GM13977 (cell line): ENCODE results near the gene CPNE5.

Experiments
- DNase-seq: peaks from one replicate; pipeline ENCODE4 v3.0.0; 2012; ENCODE audit warnings: low spot score
- CTCF ChIP-seq: IDR thresholded peaks from 2 replicates; pipeline ENCODE4 v1.5.1; 2012; ENCODE audit warnings: mild to moderate bottlenecking, control low read depth; ENCODE audit not compliant: insufficient read depth; ENCODE audit errors: extremely low read depth, missing control alignments
- in situ Hi-C: fragments of 300-500 bp; cut with MboI; formaldehyde crosslinking; loops from one replicate; pipeline ENCODE4 v1.12.0; 2022; ENCODE audit warnings: low sequenced_read_pairs, low pct_unique_long_range_greater_than_20kb, mixed read lengths, inconsistent platforms; ENCODE audit not compliant: unreplicated experiment

Gene CPNE5

GRCh38 chr6:36744304-36744673 lies 95.0 kb downstream of the CPNE5 start:
- no peak for DNase-seq
- TF ChIP-seq CTCF = no peak
- in situ Hi-C loops = no loop called here

- in situ Hi-C loops = no loop called here
- DNase-seq = no peak
- TF ChIP-seq CTCF = no peak
Measured at GRCh38 chr6:36743538-36744303, 95.5 kb downstream of the CPNE5 start.

GRCh38 chr6:36743032-36743431 lies 96.2 kb downstream of the CPNE5 start:
- no peak for TF ChIP-seq CTCF
- in situ Hi-C loops = no loop called here
- DNase-seq = no peak

- in situ Hi-C loops = no loop called here
- no peak for DNase-seq
- TF ChIP-seq CTCF = no peak
Measured at GRCh38 chr6:36742146-36742545, 97.1 kb downstream of the CPNE5 start.

- TF ChIP-seq CTCF = no peak
- in situ Hi-C loops = no loop called here
- no peak for DNase-seq
Measured at GRCh38 chr6:36740818-36741179, 98.4 kb downstream of the CPNE5 start.

- no peak for DNase-seq
- in situ Hi-C loops = no loop called here
- TF ChIP-seq CTCF = no peak
Measured at GRCh38 chr6:36739947-36740817, 99.1 kb downstream of the CPNE5 start.
